CD14-positive monocyte (primary cell): ENCODE measurements around the gene MYO18A. TPM values are rescaled to one million over a fixed set of nuclear protein-coding genes. Genes with fewer than 3 reads are reported as not detected.

Experiments used
- DNase-seq, 3 donors: peaks; one replicate each; pipeline ENCODE4 v3.0.0-alpha.2; 2011 to 2022
- H2AFZ ChIP-seq: 2 replicates; pipeline ENCODE4 v1.6.0; 2012; ENCODE audit warnings: mild to moderate bottlenecking, low read depth, low read length, inconsistent platforms; ENCODE audit not compliant: insufficient read depth, poor library complexity, severe bottlenecking
- H3K27ac ChIP-seq, 2 donors: 1 replicate in 1 of 2; 2 replicates in 1 of 2; pipeline ENCODE4 v1.5.1; 2012 to 2013; ENCODE audit warnings: low read length in 2 of 2, control low read depth in 1 of 2, inconsistent platforms in 1 of 2, low read depth in 1 of 2, mild to moderate bottlenecking in 1 of 2
- H3K27me3 ChIP-seq, 2 donors: one replicate each; pipeline versions ENCODE4 v1.6.0 to v1.6.1; 2011 to 2013; ENCODE audit warnings: low read length in 2 of 2; ENCODE audit not compliant: control insufficient read depth in 2 of 2, insufficient read depth in 2 of 2
- H3K36me3 ChIP-seq, 2 donors: replicated peaks in 1 of 2; 1 replicate in 1 of 2; 2 replicates in 1 of 2; pipeline versions ENCODE4 v1.5.1 to v1.6.1; 2012 to 2013; ENCODE audit warnings: low read length in 2 of 2, control low read depth in 1 of 2, inconsistent platforms in 1 of 2, mild to moderate bottlenecking in 1 of 2; ENCODE audit not compliant: insufficient read depth in 2 of 2, control insufficient read depth in 1 of 2
- H3K4me1 ChIP-seq, 2 donors: 1 replicate in 1 of 2; 2 replicates in 1 of 2; pipeline versions ENCODE4 v1.5.1 to v1.6.1; 2012 to 2013; ENCODE audit warnings: low read length in 2 of 2, control low read depth in 1 of 2, inconsistent platforms in 1 of 2, mild to moderate bottlenecking in 1 of 2, moderate library complexity in 1 of 2; ENCODE audit not compliant: insufficient read depth in 2 of 2, control insufficient read depth in 1 of 2
- H3K4me2 ChIP-seq: replicated peaks from 2 replicates; pipeline ENCODE3; 2012; ENCODE audit warnings: low read length, moderate library complexity, mild to moderate bottlenecking; ENCODE audit not compliant: poor library complexity, severe bottlenecking; ENCODE audit errors: extremely low read depth
- H3K4me3 ChIP-seq, 3 experiments: fragments of 200-600 bp in 1 of 3; sonication (generic) in 1 of 3; replicated peaks in 1 of 3; 1 replicate in 2 of 3; 2 replicates in 1 of 3; pipeline ENCODE4 v1.5.1; 2011 to 2013; ENCODE audit warnings: low read length in 3 of 3, mild to moderate bottlenecking in 3 of 3, control low read depth in 2 of 3, low read depth in 2 of 3, inconsistent platforms in 1 of 3, moderate library complexity in 1 of 3
- H3K79me2 ChIP-seq: 2 replicates; pipeline ENCODE4 v1.6.0; 2012; ENCODE audit warnings: mild to moderate bottlenecking, control low read depth, inconsistent platforms, low read length, moderate library complexity; ENCODE audit not compliant: insufficient read depth
- H3K9ac ChIP-seq: 2 replicates; pipeline ENCODE4 v1.6.0; 2017; ENCODE audit warnings: low read length, mild to moderate bottlenecking; ENCODE audit not compliant: insufficient read depth, poor library complexity, severe bottlenecking
- H3K9me3 ChIP-seq, 2 donors: replicated peaks in 1 of 2; 1 replicate in 1 of 2; 2 replicates in 1 of 2; pipeline versions ENCODE4 v1.5.1 to v1.6.1; 2012 to 2013; ENCODE audit warnings: low read length in 2 of 2, control low read depth in 1 of 2; ENCODE audit not compliant: control insufficient read depth in 1 of 2, insufficient read depth in 1 of 2
- H4K20me1 ChIP-seq: 2 replicates; pipeline ENCODE4 v1.6.0; 2012; ENCODE audit warnings: mild to moderate bottlenecking, low read length, control low read depth, moderate library complexity; ENCODE audit not compliant: insufficient read depth
- H3K27ac Mint-ChIP-seq, 7 donors: one replicate each; pipeline ENCODE4 v1.8.0; 2020; ENCODE audit warnings: mild to moderate bottlenecking in 7 of 7, mixed read lengths in 7 of 7, moderate library complexity in 6 of 7, inconsistent platforms in 2 of 7
- H3K27me3 Mint-ChIP-seq, 3 donors: one replicate each; pipeline ENCODE4 v1.8.0; 2021 to 2022; ENCODE audit warnings: low read depth in 3 of 3, mild to moderate bottlenecking in 3 of 3, mixed read lengths in 3 of 3, moderate library complexity in 3 of 3, inconsistent platforms in 1 of 3
- H3K36me3 Mint-ChIP-seq, 2 donors: one replicate each; pipeline ENCODE4 v1.8.0; 2020; ENCODE audit warnings: mixed read lengths in 2 of 2, inconsistent platforms in 1 of 2, mild to moderate bottlenecking in 1 of 2
- H3K4me1 Mint-ChIP-seq: one replicate; pipeline ENCODE4 v1.8.0; 2020; ENCODE audit warnings: mild to moderate bottlenecking, mixed read lengths
- H3K4me3 Mint-ChIP-seq, 2 donors: one replicate each; pipeline ENCODE4 v1.8.0; 2020; ENCODE audit warnings: mild to moderate bottlenecking in 2 of 2, mixed read lengths in 2 of 2, moderate library complexity in 1 of 2
- H3K9me3 Mint-ChIP-seq, 7 donors: one replicate each; pipeline ENCODE4 v1.8.0; 2020 to 2022; ENCODE audit warnings: mixed read lengths in 7 of 7, mild to moderate bottlenecking in 6 of 7, moderate library complexity in 6 of 7, inconsistent platforms in 2 of 7
- CTCF ChIP-seq: fragments of 200-600 bp; IDR thresholded peaks from one replicate; pipeline ENCODE4 v1.8.0; 2022; ENCODE audit warnings: antibody characterized with exemption, mild to moderate bottlenecking
- WGBS: methylation state at CpG from one replicate; pipeline ENCODE4 v1.1.5; 2013; ENCODE audit warnings: missing lambda C conversion rate; ENCODE audit not compliant: insufficient coverage; 5-methylcytosine and 5-hydroxymethylcytosine counted together
- intact Hi-C, 2 donors: fragments of 100-400 bp; cut with micrococcal nuclease; formaldehyde crosslinking; loops; one replicate each; pipeline versions ENCODE4 v1.15.0 to v1.15.1; 2023
- polyA plus RNA-seq, 3 donors: library from polyadenylated mRNA; depleted of rRNA in 1 of 3; unstranded in 2 of 3; stranded (reverse) in 1 of 3; fragments of 300-500 nt in 2 of 3; fragments of >200 nt in 1 of 3; fragmentation: Illumina TruSeq in 2 of 3; gene quantifications; 1 replicate in 2 of 3; 2 replicates in 1 of 3; pipeline ENCODE4 v1.2.3, GENCODE V29; 2012 to 2021

The MYO18A gene
- polyA plus RNA-seq, 3 donors, result 6.3 to 40.2 (median 11.0) TPM

- no peaks in the 10 kb centered on the region for H3K36me3 ChIP-seq
- H3K27me3 ChIP-seq, result peaks cover 20 to 60% of the 10 kb centered on the region in 2 donors
- no peak overlapping the region for H3K27ac ChIP-seq
- H3K27ac Mint-ChIP-seq, result peak overlapping the region in 1 of 7 donors; percentile 26
- no peaks in the 10 kb centered on the region for H4K20me1 ChIP-seq
- peaks cover 0 to 2% (median 0%) of the 10 kb centered on the region in 7 donors for H3K9me3 Mint-ChIP-seq
- no peak for DNase-seq
- H3K9me3 ChIP-seq, result no peaks in the 10 kb centered on the region
- H3K4me1 ChIP-seq, result peaks cover 4 to 9% of the 10 kb centered on the region in 2 donors
- peaks cover 11% of the 10 kb centered on the region for H3K4me1 Mint-ChIP-seq
- no peaks in the 10 kb centered on the region for H3K79me2 ChIP-seq
- no peak overlapping the region for H3K9ac ChIP-seq
- no peak for TF ChIP-seq CTCF
- H3K4me3 ChIP-seq, result no peak overlapping the region
- peaks cover 38 to 70% (median 43%) of the 10 kb centered on the region in 3 donors for H3K27me3 Mint-ChIP-seq
- peak overlapping the region in 1 of 2 donors; percentile 9 for H3K4me3 Mint-ChIP-seq
- H3K4me2 ChIP-seq, result no peak overlapping the region
- H3K36me3 Mint-ChIP-seq, result no peaks in the 10 kb centered on the region
- intact Hi-C loops, result no loop called here
- 39% methylated on average over 7 of the region's 7 CpGs for WGBS
- H2AFZ ChIP-seq, result no peak overlapping the region
Measured at GRCh38 chr17:29021226-29021625, 159.0 kb downstream of the MYO18A start.

Other genes starting within 250 kb of the MYO18A start
- 10 to 100 TPM in 1 of 3 donors, 1 to 10 TPM in 2; 1.4 to 62.5 (median 2.5) TPM for gene PHF12, start 228.9 kb downstream of the MYO18A start, polyA plus RNA-seq
- under 1 TPM; 0.17 to 0.33 (median 0.18) TPM for gene SEZ6, start 174.4 kb downstream of the MYO18A start, polyA plus RNA-seq
- under 1 TPM in 2 of 3 donors, not detected in 1; 0.30 to 0.56 TPM for gene PIPOX, start 137.3 kb downstream of the MYO18A start, polyA plus RNA-seq
- gene CRYBA1, start 66.5 kb upstream of the MYO18A start, polyA plus RNA-seq, result not detected
- gene NUFIP2, start 113.8 kb upstream of the MYO18A start, polyA plus RNA-seq, result 10 to 100 TPM in 2 of 3 donors, 1 to 10 TPM in 1; 8.7 to 25.1 (median 13.7) TPM
- 10 to 100 TPM in 1 of 3 donors, 1 to 10 TPM in 2; 2.4 to 13.9 (median 4.8) TPM for gene TAOK1, start 210.0 kb upstream of the MYO18A start, polyA plus RNA-seq